Measurements from ENCODE around the gene NUDT1.

The NUDT1 gene

GRCh38 chr7:2229467-2229866, 12.6 kb upstream of the NUDT1 start:
- Histone ChIP-seq H3K27ac (ENCODE audit: insufficient read depth in 1 of 2, low read depth in 1 of 2, low read length in 2 of 2, poor library complexity in 1 of 2, severe bottlenecking in 2 of 2) (no peak overlapping the region), H3K4me3 (ENCODE audit: control insufficient read depth in 1 of 7, extremely low read depth in 1 of 7, insufficient read depth in 4 of 7, low read depth in 2 of 7, low read length in 6 of 7) (no peak overlapping the region), H3K36me3 (ENCODE audit: control insufficient read depth in 4 of 4, insufficient read depth in 4 of 4, low read length in 3 of 4) (peaks cover 14 to 56% (median 39%) of the 10 kb centered on the region in 4 experiments), H3K4me1 (ENCODE audit: control extremely low read depth in 1 of 4, control insufficient read depth in 4 of 4, insufficient read depth in 4 of 4, low read length in 3 of 4) (peaks cover 10 to 20% (median 14%) of the 10 kb centered on the region in 4 experiments), H3K9me3 (ENCODE audit: control extremely low read depth in 1 of 5, control insufficient read depth in 4 of 5, insufficient read depth in 2 of 5, low read depth in 1 of 5, low read length in 4 of 5) (peaks cover 0 to 3% (median 0%) of the 10 kb centered on the region in 5 experiments), H3K27me3 (replicated peaks in 2 of 5; ENCODE audit: control insufficient read depth in 4 of 5, insufficient read depth in 5 of 5, low read length in 4 of 5) (no peaks in the 10 kb centered on the region)
- 97% methylated on average over 7 of the region's 7 CpGs for WGBS (ENCODE audit: insufficient coverage)
- no peak for DNase-seq
- ChIA-PET POLR2A (no interaction called here), CTCF (interaction anchor here (1.1 kb wide), 1 partner anchor 16 kb away, joined by 3 read pairs; no protein-coding TSS in a partner anchor)

GRCh38 chr7:2230226-2230625, 11.8 kb upstream of the NUDT1 start:
- 99% methylated on average over 7 of the region's 8 CpGs for WGBS (ENCODE audit: insufficient coverage)
- DNase-seq = no peak
- Histone ChIP-seq H3K4me3 (ENCODE audit: control insufficient read depth in 1 of 7, extremely low read depth in 1 of 7, insufficient read depth in 4 of 7, low read depth in 2 of 7, low read length in 6 of 7) (no peak overlapping the region), H3K27ac (ENCODE audit: insufficient read depth in 1 of 2, low read depth in 1 of 2, low read length in 2 of 2, poor library complexity in 1 of 2, severe bottlenecking in 2 of 2) (no peak overlapping the region), H3K36me3 (ENCODE audit: control insufficient read depth in 4 of 4, insufficient read depth in 4 of 4, low read length in 3 of 4) (peaks cover 15 to 56% (median 39%) of the 10 kb centered on the region in 4 experiments), H3K9me3 (ENCODE audit: control extremely low read depth in 1 of 5, control insufficient read depth in 4 of 5, insufficient read depth in 2 of 5, low read depth in 1 of 5, low read length in 4 of 5) (peaks cover 0 to 3% (median 0%) of the 10 kb centered on the region in 5 experiments), H3K27me3 (replicated peaks in 2 of 5; ENCODE audit: control insufficient read depth in 4 of 5, insufficient read depth in 5 of 5, low read length in 4 of 5) (no peaks in the 10 kb centered on the region), H3K4me1 (ENCODE audit: control extremely low read depth in 1 of 4, control insufficient read depth in 4 of 4, insufficient read depth in 4 of 4, low read length in 3 of 4) (peaks cover 10 to 20% (median 14%) of the 10 kb centered on the region in 4 experiments)
- CTCF ChIA-PET = interaction anchor here (1.0 to 1.1 kb wide), 2 partner anchors 15 to 114 kb away, joined by 3 read pairs; no protein-coding TSS in a partner anchor
- POLR2A ChIA-PET = no interaction called here

DNA sequence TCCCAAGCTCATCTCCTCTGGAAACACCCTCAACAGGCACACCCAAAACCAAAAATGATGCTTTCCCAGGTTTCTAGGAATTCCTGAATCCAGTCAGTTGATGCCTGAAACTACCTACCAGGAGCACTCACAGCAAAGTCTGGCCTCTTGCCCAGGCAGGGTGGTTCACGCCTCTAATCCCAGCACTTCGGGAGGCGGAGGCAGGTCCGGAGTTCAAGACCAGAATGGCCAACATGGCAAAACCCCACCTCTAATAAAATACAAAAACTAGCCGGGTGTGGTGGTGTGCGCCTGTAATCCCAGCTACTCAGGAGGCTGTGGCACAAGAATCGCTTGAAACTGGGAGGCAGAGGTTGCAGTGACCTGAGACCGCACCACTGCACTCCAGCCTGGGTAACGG, 11.1 kb upstream of the NUDT1 start:
- Histone ChIP-seq H3K27me3 (replicated peaks in 2 of 5; ENCODE audit: control insufficient read depth in 4 of 5, insufficient read depth in 5 of 5, low read length in 4 of 5) (no peaks in the 10 kb centered on the region), H3K36me3 (ENCODE audit: control insufficient read depth in 4 of 4, insufficient read depth in 4 of 4, low read length in 3 of 4) (peaks cover 15 to 53% (median 36%) of the 10 kb centered on the region in 4 experiments), H3K9me3 (ENCODE audit: control extremely low read depth in 1 of 5, control insufficient read depth in 4 of 5, insufficient read depth in 2 of 5, low read depth in 1 of 5, low read length in 4 of 5) (peaks cover 0 to 3% (median 0%) of the 10 kb centered on the region in 5 experiments), H3K4me1 (ENCODE audit: control extremely low read depth in 1 of 4, control insufficient read depth in 4 of 4, insufficient read depth in 4 of 4, low read length in 3 of 4) (peaks cover 10 to 20% (median 14%) of the 10 kb centered on the region in 4 experiments), H3K27ac (ENCODE audit: insufficient read depth in 1 of 2, low read depth in 1 of 2, low read length in 2 of 2, poor library complexity in 1 of 2, severe bottlenecking in 2 of 2) (no peak overlapping the region), H3K4me3 (ENCODE audit: control insufficient read depth in 1 of 7, extremely low read depth in 1 of 7, insufficient read depth in 4 of 7, low read depth in 2 of 7, low read length in 6 of 7) (no peak overlapping the region)
- POLR2A ChIA-PET = no interaction called here
- CTCF ChIA-PET = interaction anchor here (1.0 kb wide), 1 partner anchor 114 kb away, joined by 3 read pairs; no protein-coding TSS in a partner anchor
- WGBS (ENCODE audit: insufficient coverage) = 100% methylated on average over 2 of the region's 9 CpGs
- DNase-seq = no peak

DNA sequence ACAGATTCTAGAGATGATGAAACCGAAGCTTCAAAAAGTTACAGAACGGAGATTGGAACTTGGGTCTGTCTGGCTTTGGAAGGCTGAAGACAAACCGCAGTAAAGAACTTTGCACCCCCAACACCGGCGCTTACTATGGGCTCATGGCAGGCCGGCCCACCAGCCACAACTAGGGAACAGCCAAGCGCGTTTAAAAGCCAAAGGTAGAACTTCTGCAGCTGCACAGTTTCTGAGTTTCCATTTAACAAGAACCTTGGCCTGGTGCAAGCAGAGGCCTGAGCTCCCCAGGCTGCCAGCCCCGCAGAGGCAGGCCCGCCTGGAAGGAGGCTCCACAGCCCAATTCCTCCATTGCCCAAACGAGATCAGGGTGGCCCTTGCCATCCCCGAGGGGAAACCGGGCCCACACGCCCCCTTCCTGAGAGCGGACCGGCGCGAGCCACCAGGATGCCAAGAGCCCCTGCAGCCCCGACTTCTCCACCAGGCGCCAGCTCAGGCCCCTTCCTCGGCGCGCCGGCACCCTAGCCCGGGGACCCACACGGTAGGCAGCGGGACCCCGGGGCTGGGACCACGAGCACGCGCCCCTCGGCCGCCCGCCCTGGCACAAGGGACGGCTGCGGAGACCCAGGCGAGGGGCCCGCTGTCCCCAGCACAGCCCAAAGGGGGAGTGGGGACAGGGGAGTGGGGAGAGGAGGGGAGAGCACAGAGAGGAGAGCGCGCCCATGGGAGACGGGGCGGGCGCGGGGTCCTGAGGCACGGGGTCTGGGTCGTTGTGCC, 9.8 kb upstream of the NUDT1 start:
- Histone ChIP-seq H3K4me3 (ENCODE audit: control insufficient read depth in 1 of 7, extremely low read depth in 1 of 7, insufficient read depth in 4 of 7, low read depth in 2 of 7, low read length in 6 of 7) (peak overlapping the region; percentile 69 to 97 (median 89)), H3K36me3 (ENCODE audit: control insufficient read depth in 4 of 4, insufficient read depth in 4 of 4, low read length in 3 of 4) (peaks cover 12 to 57% (median 35%) of the 10 kb centered on the region in 4 experiments), H3K4me1 (ENCODE audit: control extremely low read depth in 1 of 4, control insufficient read depth in 4 of 4, insufficient read depth in 4 of 4, low read length in 3 of 4) (peaks cover 10 to 20% (median 14%) of the 10 kb centered on the region in 4 experiments), H3K27ac (ENCODE audit: insufficient read depth in 1 of 2, low read depth in 1 of 2, low read length in 2 of 2, poor library complexity in 1 of 2, severe bottlenecking in 2 of 2) (peak overlapping the region; percentile 50 to 82), H3K9me3 (ENCODE audit: control extremely low read depth in 1 of 5, control insufficient read depth in 4 of 5, insufficient read depth in 2 of 5, low read depth in 1 of 5, low read length in 4 of 5) (no peaks in the 10 kb centered on the region), H3K27me3 (replicated peaks in 2 of 5; ENCODE audit: control insufficient read depth in 4 of 5, insufficient read depth in 5 of 5, low read length in 4 of 5) (no peaks in the 10 kb centered on the region)
- ChIA-PET CTCF (interaction anchor here (1.0 to 1.5 kb wide), 3 partner anchors 9 to 118 kb away, joined by 3 to 9 read pairs (median 4); no protein-coding TSS in a partner anchor), POLR2A (interaction anchor here (1.2 kb wide), 1 partner anchor 10 kb away, joined by 5 read pairs; the partner anchor contains the start of genes MRM2 and NUDT1)
- peak in 2 of 3 donors; percentile 42 to 55 for DNase-seq
- 1% methylated on average over 31 of the region's 46 CpGs for WGBS (ENCODE audit: insufficient coverage)

DNA sequence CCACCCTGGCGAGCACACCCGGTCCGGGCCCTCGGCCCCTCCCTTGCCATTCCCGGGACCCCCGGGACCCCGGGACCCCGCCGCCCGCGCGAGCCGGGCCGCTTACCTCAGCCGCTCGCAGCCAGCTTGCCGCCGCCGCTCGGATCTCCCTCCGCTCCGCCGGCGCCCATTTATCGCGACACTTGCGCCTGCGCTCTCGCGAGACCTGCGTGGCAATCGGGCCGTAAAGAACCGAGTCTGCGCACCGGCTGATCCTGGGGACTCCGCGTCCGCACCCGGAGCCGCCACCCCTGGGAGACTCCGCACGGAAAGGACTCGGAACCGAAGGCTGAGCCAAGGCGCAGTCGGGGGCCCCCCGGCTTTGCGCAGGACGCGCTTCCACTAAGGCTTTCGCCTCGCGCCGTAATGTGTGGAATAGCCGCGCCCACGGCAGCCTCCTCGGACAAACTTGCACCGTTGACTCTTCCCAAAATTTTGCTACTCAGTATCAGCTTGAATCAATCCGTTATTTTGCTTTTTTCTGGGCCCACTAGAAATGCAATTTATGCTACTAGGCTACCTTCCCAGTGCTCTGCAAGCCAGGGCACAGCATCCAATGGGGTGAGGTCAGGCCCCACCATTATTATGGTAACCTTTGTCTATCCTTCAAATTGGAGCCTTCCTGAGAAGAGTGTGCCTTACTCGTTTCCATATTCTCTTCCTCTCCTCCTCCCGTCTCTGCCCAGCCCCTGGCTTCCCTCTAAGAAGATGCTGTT, 9.1 kb upstream of the NUDT1 start, which contains the start of gene MAD1L1:
TSS of gene MAD1L1 (minus strand) at position 180 of the 755 bp plus-strand sequence. CDS start 2,812 bp downstream, outside the sequence.
- Histone ChIP-seq H3K4me3 (ENCODE audit: control insufficient read depth in 1 of 7, extremely low read depth in 1 of 7, insufficient read depth in 4 of 7, low read depth in 2 of 7, low read length in 6 of 7) (peak within 1 kb of the TSS; percentile 69 to 97 (median 89)), H3K27ac (ENCODE audit: insufficient read depth in 1 of 2, low read depth in 1 of 2, low read length in 2 of 2, poor library complexity in 1 of 2, severe bottlenecking in 2 of 2) (peak within 1 kb of the TSS; percentile 50 to 82), H3K27me3 (replicated peaks in 2 of 5; ENCODE audit: control insufficient read depth in 4 of 5, insufficient read depth in 5 of 5, low read length in 4 of 5) (no peaks in the 10 kb centered on the region), H3K9me3 (ENCODE audit: control extremely low read depth in 1 of 5, control insufficient read depth in 4 of 5, insufficient read depth in 2 of 5, low read depth in 1 of 5, low read length in 4 of 5) (no peaks in the 10 kb centered on the region), H3K4me1 (ENCODE audit: control extremely low read depth in 1 of 4, control insufficient read depth in 4 of 4, insufficient read depth in 4 of 4, low read length in 3 of 4) (peaks cover 10 to 22% (median 15%) of the 10 kb centered on the region in 4 experiments), H3K36me3 (ENCODE audit: control insufficient read depth in 4 of 4, insufficient read depth in 4 of 4, low read length in 3 of 4) (peaks cover 12 to 56% (median 35%) of the 10 kb centered on the region in 4 experiments)
- ChIA-PET CTCF (interaction anchor here (1.0 to 1.5 kb wide), 2 partner anchors 15 to 117 kb away, joined by 3 to 9 read pairs; no protein-coding TSS in a partner anchor), POLR2A (interaction anchor here (1.2 kb wide), 1 partner anchor 9 kb away, joined by 5 read pairs; the partner anchor contains the start of genes MRM2 and NUDT1)
- under 1% methylated on average over 61 of the region's 63 CpGs for WGBS (ENCODE audit: insufficient coverage)
- DNase-seq = peak; percentile 87 to 93 (median 93)

DNA sequence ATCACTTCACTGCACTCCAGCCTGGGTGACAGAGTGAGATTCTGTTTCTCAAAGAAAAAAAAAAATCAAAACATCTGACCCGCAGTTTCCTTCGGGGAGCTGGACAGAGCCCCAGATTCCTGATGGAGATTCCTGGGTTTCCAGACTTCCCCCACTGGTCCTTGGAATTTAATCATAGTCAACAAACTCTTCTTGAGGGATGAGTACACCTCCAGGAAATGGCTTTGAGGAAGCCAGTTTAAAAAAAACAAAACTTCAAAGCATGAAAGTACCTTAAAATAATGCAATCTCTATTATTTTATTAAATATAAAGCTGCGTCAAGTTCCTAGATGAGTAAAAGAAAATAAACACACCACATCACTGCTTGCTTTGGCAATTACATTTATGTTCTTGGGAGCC, 8.1 kb upstream of the NUDT1 start:
- no peaks in the 10 kb centered on the region for H3K9me3 ChIP-seq (ENCODE audit: control extremely low read depth in 1 of 5, control insufficient read depth in 4 of 5, insufficient read depth in 2 of 5, low read depth in 1 of 5, low read length in 4 of 5)
- POLR2A ChIA-PET = no interaction called here
- H3K4me1 ChIP-seq (ENCODE audit: control extremely low read depth in 1 of 4, control insufficient read depth in 4 of 4, insufficient read depth in 4 of 4, low read length in 3 of 4) = peaks cover 10 to 22% (median 15%) of the 10 kb centered on the region in 4 experiments
- H3K36me3 ChIP-seq (ENCODE audit: control insufficient read depth in 4 of 4, insufficient read depth in 4 of 4, low read length in 3 of 4) = peaks cover 13 to 59% (median 39%) of the 10 kb centered on the region in 4 experiments
- no peak overlapping the region for H3K4me3 ChIP-seq (ENCODE audit: control insufficient read depth in 1 of 7, extremely low read depth in 1 of 7, insufficient read depth in 4 of 7, low read depth in 2 of 7, low read length in 6 of 7)
- H3K27me3 ChIP-seq (replicated peaks in 2 of 5; ENCODE audit: control insufficient read depth in 4 of 5, insufficient read depth in 5 of 5, low read length in 4 of 5) = no peaks in the 10 kb centered on the region
- DNase-seq = no peak
- CTCF ChIA-PET = interaction anchor here (1.3 kb wide), 1 partner anchor 14 kb away, joined by 4 read pairs; no protein-coding TSS in a partner anchor
- 100% methylated on average over 2 of the region's 3 CpGs for WGBS (ENCODE audit: insufficient coverage)
- no peak overlapping the region for H3K27ac ChIP-seq (ENCODE audit: insufficient read depth in 1 of 2, low read depth in 1 of 2, low read length in 2 of 2, poor library complexity in 1 of 2, severe bottlenecking in 2 of 2)

All from common myeloid progenitor, CD34-positive (primary cell).